ENCODE results near the gene PPP1R1C.

Gene PPP1R1C

GRCh38 chr2:182144041-182144775 is 158.6 kb downstream of the PPP1R1C start:
- DNase-seq (ENCODE audit: low read depth), result no peak
- no peak for TF ChIP-seq CTCF (IDR thresholded peaks at IDR 0.05; ENCODE audit: insufficient read depth, low read depth, low read length, missing control alignments)
- no peak overlapping the region for H3K4me3 ChIP-seq (ENCODE audit: low read depth, low read length)

- DNase-seq (ENCODE audit: low read depth), result no peak
- TF ChIP-seq CTCF (IDR thresholded peaks at IDR 0.05; ENCODE audit: insufficient read depth, low read depth, low read length, missing control alignments), result no peak
- no peak overlapping the region for H3K4me3 ChIP-seq (ENCODE audit: low read depth, low read length)
These were observed 159.1 kb downstream of the PPP1R1C start for GRCh38 chr2:182144776-182145165.

- no peak for TF ChIP-seq CTCF (IDR thresholded peaks at IDR 0.05; ENCODE audit: insufficient read depth, low read depth, low read length, missing control alignments)
- H3K4me3 ChIP-seq (ENCODE audit: low read depth, low read length), result no peak overlapping the region
- no peak for DNase-seq (ENCODE audit: low read depth)
These were observed 162.7 kb downstream of the PPP1R1C start for GRCh38 chr2:182148344-182148743.

- no peak overlapping the region for H3K4me3 ChIP-seq (ENCODE audit: low read depth, low read length)
- no peak for DNase-seq (ENCODE audit: low read depth)
- TF ChIP-seq CTCF (IDR thresholded peaks at IDR 0.05; ENCODE audit: insufficient read depth, low read depth, low read length, missing control alignments), result no peak
These were observed 178.2 kb downstream of the PPP1R1C start for GRCh38 chr2:182163878-182164277.

GRCh38 chr2:182164686-182165085 is 179.0 kb downstream of the PPP1R1C start:
- no peak overlapping the region for H3K4me3 ChIP-seq (ENCODE audit: low read depth, low read length)
- no peak for TF ChIP-seq CTCF (IDR thresholded peaks at IDR 0.05; ENCODE audit: insufficient read depth, low read depth, low read length, missing control alignments)
- no peak for DNase-seq (ENCODE audit: low read depth)

- no peak for TF ChIP-seq CTCF (IDR thresholded peaks at IDR 0.05; ENCODE audit: insufficient read depth, low read depth, low read length, missing control alignments)
- H3K4me3 ChIP-seq (ENCODE audit: low read depth, low read length), result no peak overlapping the region
- no peak for DNase-seq (ENCODE audit: low read depth)
These were observed 179.5 kb downstream of the PPP1R1C start for GRCh38 chr2:182165202-182165601.

GRCh38 chr2:182166406-182166805 is 180.8 kb downstream of the PPP1R1C start:
- TF ChIP-seq CTCF (IDR thresholded peaks at IDR 0.05; ENCODE audit: insufficient read depth, low read depth, low read length, missing control alignments), result no peak
- DNase-seq (ENCODE audit: low read depth), result no peak
- no peak overlapping the region for H3K4me3 ChIP-seq (ENCODE audit: low read depth, low read length)

All from GM12865 (cell line).